ENCODE results near the gene MEX3B.
"Not testable (repeated sequence)": the region's sequence is repeated elsewhere in the genome, so short reads cannot be mapped to it uniquely, and the experiment has no call there.

MEX3B gene

GRCh38 chr15:82005239-82005638 lies 40.6 kb downstream of the MEX3B start:
- DNase-seq (ENCODE audit: low read depth, low spot score), result no peak

DNA sequence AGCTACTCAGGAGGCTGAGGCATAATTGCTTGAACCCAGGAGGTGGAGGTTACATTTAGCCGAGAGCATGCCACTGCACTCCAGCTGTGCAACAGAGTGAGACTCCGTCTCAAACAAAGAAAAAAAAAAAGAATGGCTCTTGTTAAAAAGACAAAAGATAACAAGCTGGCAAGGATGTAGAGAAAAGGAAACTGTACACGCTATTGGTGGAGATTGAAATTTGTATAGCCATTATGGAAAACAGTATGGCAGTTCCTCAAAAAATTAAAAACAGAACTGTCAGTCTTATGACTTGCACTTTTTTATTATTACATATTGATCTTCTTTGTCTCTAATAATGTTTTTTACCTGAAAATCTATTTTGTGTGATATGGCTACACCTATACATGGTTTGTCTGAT lies 41.9 kb downstream of the MEX3B start:
- DNase-seq (ENCODE audit: low read depth, low spot score), result no peak

- not testable (repeated sequence) for DNase-seq (ENCODE audit: low read depth, low spot score)
Observed at GRCh38 chr15:81995081-81995480, 50.7 kb downstream of the MEX3B start.

- DNase-seq (ENCODE audit: low read depth, low spot score), result no peak
Observed at GRCh38 chr15:81992523-81992922, 53.3 kb downstream of the MEX3B start.

Data from activated naive CD8-positive, alpha-beta T cell treated with anti-CD3 and anti-CD28 coated beads, Interleukin-2, amount 50 U/mL, for 16 hours (primary cell).